ENCODE measurements around the gene CASS4.
A peak's percentile ranks its signal among the peaks of the same experiment; 100 is the strongest.

CASS4 gene

GRCh38 chr20:56451056-56451765, 39.2 kb downstream of the CASS4 start:
- no peak for DNase-seq

DNA sequence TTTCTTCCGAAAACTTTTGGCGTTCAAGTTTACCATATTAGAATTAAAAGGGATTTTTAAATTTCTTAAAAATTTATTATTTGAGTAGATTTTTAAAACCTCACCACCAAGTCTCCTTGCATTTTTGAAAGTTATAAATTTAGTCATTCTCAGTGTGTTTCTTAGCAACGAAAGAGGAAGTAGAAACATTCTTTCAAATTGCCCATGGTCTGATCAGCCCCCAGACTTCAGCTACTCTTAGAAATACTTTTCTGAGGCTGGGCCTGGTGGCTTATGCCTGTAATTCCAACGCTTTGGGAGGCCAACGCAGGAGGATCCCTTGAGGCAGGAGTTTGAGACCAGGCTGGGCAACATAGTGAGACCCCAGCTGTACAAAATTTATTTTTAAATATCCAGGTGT, 41.3 kb downstream of the CASS4 start:
- no peak for DNase-seq

GRCh38 chr20:56454754-56455153, 42.7 kb downstream of the CASS4 start:
- no peak for DNase-seq

- no peak for DNase-seq
Measured at GRCh38 chr20:56458206-56458821, 46.3 kb downstream of the CASS4 start.

- no peak for DNase-seq
Measured at GRCh38 chr20:56460459-56460858, 48.4 kb downstream of the CASS4 start.

DNA sequence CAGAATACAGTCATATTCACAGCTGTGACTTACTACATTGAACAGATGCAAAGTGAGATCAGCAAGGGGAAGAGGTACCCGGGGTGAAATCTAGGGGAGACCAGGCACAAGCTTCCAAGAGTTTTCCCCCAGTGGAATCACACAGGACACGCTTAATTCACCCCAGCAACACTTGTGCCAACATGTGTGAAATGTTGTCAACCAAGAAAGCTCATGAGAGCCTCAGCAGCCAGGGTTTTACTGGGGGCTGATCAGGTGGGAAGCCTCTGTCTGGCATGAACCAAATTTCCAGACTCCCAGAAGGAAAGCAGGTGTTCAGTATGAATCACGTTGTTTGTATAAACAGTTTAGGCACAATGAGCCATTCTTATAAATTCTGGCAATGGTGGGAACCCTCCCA, 49.5 kb downstream of the CASS4 start:
- no peak for DNase-seq

GRCh38 chr20:56463428-56463827, 51.4 kb downstream of the CASS4 start:
- no peak for DNase-seq

GRCh38 chr20:56465997-56466396, 53.9 kb downstream of the CASS4 start:
- DNase-seq, result no peak

GRCh38 chr20:56467968-56468315, 55.9 kb downstream of the CASS4 start:
- no peak for DNase-seq

DNA sequence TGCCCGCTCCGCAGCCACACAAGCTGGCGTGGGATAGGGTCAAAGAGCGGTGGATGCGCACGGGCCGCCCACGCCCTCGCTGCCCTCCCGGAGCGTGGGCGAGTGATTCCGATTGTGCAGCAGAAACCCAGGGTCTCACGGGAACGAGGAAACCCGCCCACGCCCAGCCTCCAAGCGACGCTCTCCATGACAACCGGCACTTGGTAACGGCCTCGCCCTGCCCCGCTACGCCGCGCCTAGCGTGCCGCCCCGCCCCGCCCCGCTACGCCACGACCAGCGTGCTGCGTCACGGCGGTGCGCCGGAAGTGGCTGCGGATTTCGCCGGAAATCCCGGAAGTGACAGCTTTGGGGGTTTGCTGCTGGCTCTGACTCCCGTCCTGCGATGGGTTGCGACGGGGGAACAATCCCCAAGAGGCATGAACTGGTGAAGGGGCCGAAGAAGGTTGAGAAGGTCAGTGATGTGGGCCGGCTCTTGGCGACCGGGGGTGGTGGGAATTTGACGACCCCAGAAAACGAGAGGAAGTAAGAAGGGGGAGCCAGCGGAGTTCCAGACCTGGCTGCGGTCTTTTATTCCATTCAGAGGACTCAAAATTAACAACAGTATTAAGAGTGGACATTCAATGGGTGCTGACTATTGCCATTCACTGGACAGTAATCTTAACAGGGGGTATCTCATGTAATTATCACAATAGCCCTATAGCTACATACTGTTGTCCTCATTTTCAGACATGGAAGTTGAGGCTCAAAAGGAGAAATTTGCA, 56.4 kb downstream of the CASS4 start, which contains the start of gene RTF2:
RTF2 (plus strand) TSS at position 312 of the 761 bp plus-strand sequence; CDS start at position 383, 71 bp downstream.
- DNase-seq, result peak in 1 of 2 experiments; percentile 73

DNA sequence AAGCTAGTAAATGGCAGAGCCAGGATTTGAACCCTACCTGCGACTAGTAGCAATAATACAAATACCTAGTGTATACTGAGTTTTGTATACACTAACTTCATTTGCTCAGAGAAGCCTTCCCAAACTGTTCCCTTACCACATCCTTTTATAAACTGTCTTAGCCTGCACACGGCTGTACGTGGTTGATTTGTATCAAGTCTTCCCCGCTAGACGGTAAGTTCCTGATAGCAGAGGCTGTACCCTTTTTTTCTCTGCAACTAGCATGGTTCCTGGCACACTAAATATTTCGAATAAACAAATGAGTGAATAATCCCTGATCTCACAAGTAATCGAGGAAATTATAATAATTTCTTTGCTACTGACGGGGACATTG, 57.0 kb downstream of the CASS4 start:
- DNase-seq, result no peak

DNA sequence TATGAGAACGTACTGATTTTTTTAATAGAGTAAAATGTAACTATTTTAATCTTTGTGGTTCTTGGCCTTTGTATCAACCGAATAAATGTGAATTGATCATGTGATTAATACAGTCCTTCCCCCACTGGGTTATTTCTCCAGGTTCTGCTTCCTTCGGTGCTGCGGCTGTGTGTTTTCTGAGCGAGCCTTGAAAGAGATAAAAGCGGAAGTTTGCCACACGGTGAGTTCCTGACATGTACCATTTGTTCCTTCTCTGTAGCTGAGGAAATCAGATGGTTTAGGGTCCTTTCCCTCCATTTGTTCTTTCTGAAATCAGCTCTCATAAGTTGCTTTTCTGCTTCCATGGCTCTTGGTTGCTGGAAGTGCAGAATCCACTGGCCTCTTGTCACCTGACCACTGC, 71.9 kb downstream of the CASS4 start:
- DNase-seq, result no peak

GRCh38 chr20:56487216-56487615, 75.2 kb downstream of the CASS4 start:
- no peak for DNase-seq

- DNase-seq, result no peak
Measured at GRCh38 chr20:56488566-56488965, 76.5 kb downstream of the CASS4 start.

DNA sequence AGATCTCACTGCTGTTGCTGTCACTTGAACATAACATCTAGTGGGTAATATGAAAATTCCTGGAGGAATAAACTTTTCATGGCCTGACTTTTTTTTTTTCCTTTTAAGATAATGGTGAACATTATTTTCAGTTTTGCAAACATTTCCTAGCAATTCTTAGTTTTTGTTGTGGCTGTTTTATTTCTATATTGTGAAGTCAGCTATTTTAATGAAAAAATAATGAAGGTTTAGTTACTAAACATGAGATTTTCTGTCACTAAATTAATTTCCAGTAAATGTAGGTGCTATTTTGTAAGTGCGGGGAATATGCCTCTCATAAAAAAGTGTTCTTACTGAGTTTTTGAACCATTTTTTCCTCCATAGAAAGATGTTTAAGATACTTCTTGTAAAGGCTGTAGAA, 89.1 kb downstream of the CASS4 start:
- DNase-seq, result no peak

DNA sequence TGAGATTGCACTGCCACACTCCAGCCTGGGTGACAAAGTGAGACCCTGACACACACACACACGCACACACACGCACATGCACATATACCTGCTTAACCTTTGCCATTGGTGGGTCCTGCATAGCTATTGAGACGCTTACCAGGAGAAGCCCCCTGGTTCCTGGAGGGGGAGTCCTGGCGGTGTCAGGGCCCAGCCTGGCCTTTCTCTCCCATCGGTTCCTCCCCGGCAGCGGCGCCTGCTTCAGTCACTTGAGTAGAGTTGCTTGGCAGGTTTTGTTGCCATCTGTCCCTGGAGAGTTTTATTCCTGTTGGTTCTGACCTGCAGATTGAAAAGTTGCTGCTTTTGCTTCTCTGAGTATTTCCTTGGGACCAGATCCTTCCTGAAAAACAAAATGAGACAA, 91.9 kb downstream of the CASS4 start:
- DNase-seq, result no peak

- no peak for DNase-seq
Measured at GRCh38 chr20:56504373-56505005, 92.4 kb downstream of the CASS4 start.

- DNase-seq, result no peak
Measured at GRCh38 chr20:56506103-56506502, 94.0 kb downstream of the CASS4 start.

All from cerebellar nuclear complex (tissue), 1 donor.